Aorta (tissue), 5 donors: Measurements from ENCODE around the gene TUSC2. TPM values are rescaled to one million over a fixed set of nuclear protein-coding genes. Genes with fewer than 3 reads are reported as not detected.

Source experiments
- ATAC-seq: fragments of 200-7000 bp; cut with Tn5 transposase; one replicate; pipeline ENCODE4 v1.9.1; 2022; ENCODE audit warnings: moderate library complexity; ENCODE audit not compliant: low FRiP score
- DNase-seq, 2 donors: peaks; one replicate each; pipeline ENCODE4 v3.0.0-alpha.2; 2020
- H3K27ac ChIP-seq, 2 donors: one replicate each; pipeline ENCODE4 v1.5.1; 2013; ENCODE audit warnings: low read length in 2 of 2, mild to moderate bottlenecking in 2 of 2, moderate library complexity in 2 of 2, control low read depth in 1 of 2, inconsistent platforms in 1 of 2, low read depth in 1 of 2
- H3K27me3 ChIP-seq, 2 donors: one replicate each; pipeline ENCODE4 v1.6.1; 2013; ENCODE audit warnings: control low read depth in 1 of 2, low read length in 1 of 2, mild to moderate bottlenecking in 1 of 2, moderate library complexity in 1 of 2; ENCODE audit not compliant: insufficient read depth in 2 of 2, control insufficient read depth in 1 of 2
- H3K36me3 ChIP-seq, 2 donors: one replicate each; pipeline ENCODE4 v1.6.1; 2013; ENCODE audit warnings: control low read depth in 1 of 2, low read length in 1 of 2, mild to moderate bottlenecking in 1 of 2; ENCODE audit not compliant: insufficient read depth in 2 of 2, control insufficient read depth in 1 of 2
- H3K4me1 ChIP-seq, 2 donors: one replicate each; pipeline ENCODE4 v1.6.1; 2013; ENCODE audit warnings: low read length in 2 of 2, control low read depth in 1 of 2, mild to moderate bottlenecking in 1 of 2, moderate library complexity in 1 of 2; ENCODE audit not compliant: insufficient read depth in 2 of 2, control insufficient read depth in 1 of 2
- H3K4me3 ChIP-seq, 2 donors: one replicate each; pipeline ENCODE4 v1.5.1; 2013; ENCODE audit warnings: low read length in 2 of 2, control low read depth in 1 of 2, mild to moderate bottlenecking in 1 of 2
- H3K9me3 ChIP-seq: one replicate; pipeline ENCODE4 v1.6.1; 2013; ENCODE audit warnings: mild to moderate bottlenecking, low read length; ENCODE audit not compliant: control insufficient read depth
- WGBS, 2 donors: extraction: QIAGEN DNeasy Blood & Tissue Kit; methylation state at CpG; one replicate each; pipeline ENCODE4 v1.1.7; 2013; 5-methylcytosine and 5-hydroxymethylcytosine counted together
- intact Hi-C, 2 donors: fragments of 100-400 bp; cut with DNase I; formaldehyde crosslinking; loops; one replicate each; pipeline versions ENCODE4 v1.14.2 to v1.15.0; 2022
- polyA plus RNA-seq, 2 donors: library from polyadenylated mRNA; stranded (reverse); fragments of 200-250 nt; gene quantifications; one replicate each; pipeline ENCODE4 v1.2.3, GENCODE V29; 2013
- total RNA-seq, 2 donors: library from RNA; stranded (reverse); fragmentation: NEBNext Ultra II Directional; extraction: Animal tissue kit (Norgen Biotek cat#: 25700); gene quantifications; one replicate each; pipeline ENCODE4 v1.2.1, GENCODE V29; 2021
- donor health status: healthy with polysubstance abuse.
- donor health status: Bipolar disorder and iron deficiency.
- donor health status: DM: no; HTN: no; CAD: no.
- donor health status: DM: no; HTN: no; CAD: no.
- donor health status: DM: yes; HTN: yes; CAD: no.

TUSC2 gene
- total and polyA plus RNA-seq, 4 donors, result 18.9 to 33.2 (median 25.5) TPM

GRCh38 chr3:50334339-50335075 lies 6.5 kb upstream of the TUSC2 start:
- 46 to 48% methylated on average over 5 of the region's 5 CpGs for WGBS, 2 donors
- intact Hi-C loops, result no loop called here
- Histone ChIP-seq H3K27me3 (no peaks in the 10 kb centered on the region), H3K4me1 (peaks cover 0 to 5% of the 10 kb centered on the region in 2 donors), H3K27ac (peak overlapping the region in 1 of 2 donors; percentile 35), H3K9me3 (no peaks in the 10 kb centered on the region), H3K36me3 (peaks cover 0 to 7% of the 10 kb centered on the region in 2 donors), H3K4me3 (no peak overlapping the region)
- DNase-seq (no peak), ATAC-seq (no peak)

GRCh38 chr3:50333744-50334328 lies 5.8 kb upstream of the TUSC2 start:
- Histone ChIP-seq H3K27me3 (no peaks in the 10 kb centered on the region), H3K27ac (peak overlapping the region in 1 of 2 donors; percentile 35), H3K4me3 (no peak overlapping the region), H3K4me1 (peaks cover 0 to 5% of the 10 kb centered on the region in 2 donors), H3K36me3 (peaks cover 0 to 7% of the 10 kb centered on the region in 2 donors), H3K9me3 (no peaks in the 10 kb centered on the region)
- intact Hi-C loops, result no loop called here
- ATAC-seq (no peak), DNase-seq (no peak)
- WGBS, 2 donors, result 34 to 43% methylated on average over 12 of the region's 12 CpGs

GRCh38 chr3:50331364-50331907 lies 3.4 kb upstream of the TUSC2 start:
- Histone ChIP-seq H3K4me3 (no peak overlapping the region), H3K36me3 (peaks cover 0 to 7% of the 10 kb centered on the region in 2 donors), H3K4me1 (peaks cover 0 to 5% of the 10 kb centered on the region in 2 donors), H3K27ac (no peak overlapping the region), H3K27me3 (no peaks in the 10 kb centered on the region), H3K9me3 (no peaks in the 10 kb centered on the region)
- DNase-seq (no peak), ATAC-seq (no peak)
- intact Hi-C loops, result no loop called here
- 95% methylated on average over 19 of the region's 19 CpGs for WGBS, 2 donors

- Histone ChIP-seq H3K36me3 (peaks cover 0 to 7% of the 10 kb centered on the region in 2 donors), H3K9me3 (no peaks in the 10 kb centered on the region), H3K27ac (no peak overlapping the region), H3K4me3 (no peak overlapping the region), H3K27me3 (no peaks in the 10 kb centered on the region), H3K4me1 (peaks cover 0 to 5% of the 10 kb centered on the region in 2 donors)
- peak in 1 of 2 donors; percentile 42 for DNase-seq
- intact Hi-C loops, result no loop called here
- no peak for ATAC-seq
- WGBS, 2 donors, result 89 to 90% methylated on average over 10 of the region's 10 CpGs
Observed at GRCh38 chr3:50330330-50330729, 2.3 kb upstream of the TUSC2 start.

- H3K4me1 ChIP-seq, result no peaks in the 10 kb centered on the region
- H3K27ac ChIP-seq, result no peak overlapping the region
- 69 to 71% methylated on average over 4 of the region's 4 CpGs for WGBS, 2 donors
- H3K27me3 ChIP-seq, result no peaks in the 10 kb centered on the region
- ATAC-seq (no peak), DNase-seq (peak in 1 of 2 donors; percentile 38)
- peak overlapping the region; percentile 12 to 81 for H3K4me3 ChIP-seq
- H3K36me3 ChIP-seq, result peaks cover 0 to 7% of the 10 kb centered on the region in 2 donors
- intact Hi-C loops, result no loop called here
- no peaks in the 10 kb centered on the region for H3K9me3 ChIP-seq
Observed at GRCh38 chr3:50327129-50327528, 894 bp downstream of the TUSC2 start.

GRCh38 chr3:50326182-50326541 lies 1.9 kb downstream of the TUSC2 start:
- no peaks in the 10 kb centered on the region for H3K27me3 ChIP-seq
- H3K36me3 ChIP-seq, result peaks cover 0 to 7% of the 10 kb centered on the region in 2 donors
- H3K4me3 ChIP-seq, result no peak overlapping the region
- H3K9me3 ChIP-seq, result no peaks in the 10 kb centered on the region
- 81 to 88% methylated on average over 8 of the region's 8 CpGs for WGBS, 2 donors
- DNase-seq, result no peak
- no peak for ATAC-seq
- intact Hi-C loops, result no loop called here
- H3K4me1 ChIP-seq, result no peaks in the 10 kb centered on the region
- H3K27ac ChIP-seq, result no peak overlapping the region

- Histone ChIP-seq H3K27me3 (no peaks in the 10 kb centered on the region), H3K4me3 (no peak overlapping the region), H3K27ac (no peak overlapping the region), H3K4me1 (no peaks in the 10 kb centered on the region), H3K9me3 (no peaks in the 10 kb centered on the region), H3K36me3 (peaks cover 0 to 7% of the 10 kb centered on the region in 2 donors)
- peak in 1 of 2 donors; percentile 42 for DNase-seq
- ATAC-seq, result no peak
- 85% methylated on average over 11 of the region's 11 CpGs for WGBS, 2 donors
- intact Hi-C loops, result no loop called here
Observed at GRCh38 chr3:50325497-50326181, 2.4 kb downstream of the TUSC2 start.

- Histone ChIP-seq H3K4me1 (no peaks in the 10 kb centered on the region), H3K27ac (no peak overlapping the region), H3K27me3 (no peaks in the 10 kb centered on the region), H3K36me3 (peaks cover 0 to 2% of the 10 kb centered on the region in 2 donors), H3K4me3 (no peak overlapping the region), H3K9me3 (no peaks in the 10 kb centered on the region)
- DNase-seq, result peak in 1 of 2 donors; percentile 37
- 83 to 87% methylated on average over 2 of the region's 2 CpGs for WGBS, 2 donors
- ATAC-seq, result no peak
- intact Hi-C loops, result no loop called here
Observed at GRCh38 chr3:50325113-50325480, 2.9 kb downstream of the TUSC2 start.
